SK-N-SH treated with all-trans-retinoic acid at 6 μM for 48 hours (cell line): ENCODE data around the gene TH.

Source experiments
- ATAC-seq: fragments of 200-7000 bp; cut with Tn5 transposase; 3 replicates; pipeline ENCODE4 v1.9.1; 2020; ENCODE audit warnings: mild to moderate bottlenecking, moderate library complexity
- ARNTL ChIP-seq: fragments of 450-650 bp; formaldehyde crosslinking; IDR thresholded peaks from 2 replicates; pipeline ENCODE4 v1.5.0; 2020; ENCODE audit warnings: low read depth, mild to moderate bottlenecking, moderate library complexity, borderline replicate concordance
- BACH2 ChIP-seq: fragments of 250-450 bp; sonication (Bioruptor Pico); IDR thresholded peaks from 2 replicates; pipeline ENCODE4 v1.9.0; 2021; ENCODE audit warnings: mild to moderate bottlenecking, borderline replicate concordance
- ESRRG ChIP-seq: fragments of 250-450 bp; sonication (Bioruptor Pico); IDR thresholded peaks from 2 replicates; pipeline ENCODE4 v1.6.1; 2021; ENCODE audit warnings: mild to moderate bottlenecking
- ISL1 ChIP-seq: fragments of 250-450 bp; sonication (Bioruptor Pico); IDR thresholded peaks from 2 replicates; pipeline ENCODE4 v2.1.2; 2022; ENCODE audit warnings: mild to moderate bottlenecking, moderate library complexity
- OSR1 ChIP-seq: fragments of 250-450 bp; sonication (Bioruptor Pico); IDR thresholded peaks from 2 replicates; pipeline ENCODE4 v1.8.0; 2022; ENCODE audit warnings: moderate library complexity, mild to moderate bottlenecking, inconsistent platforms
- PPARA ChIP-seq: fragments of 250-450 bp; sonication (Bioruptor Pico); IDR thresholded peaks from 2 replicates; pipeline ENCODE4 v1.5.0; 2020; ENCODE audit warnings: mild to moderate bottlenecking, borderline replicate concordance
- RARB ChIP-seq: fragments of 250-450 bp; sonication (Bioruptor Pico); IDR thresholded peaks from 2 replicates; pipeline ENCODE4 v1.8.0; 2021; ENCODE audit warnings: mild to moderate bottlenecking, moderate library complexity
- SNAI2 ChIP-seq: fragments of 250-450 bp; sonication (Bioruptor Pico); IDR thresholded peaks from 2 replicates; pipeline ENCODE4 v1.5.0; 2020; ENCODE audit warnings: mild to moderate bottlenecking, moderate library complexity
- ZC3H10 ChIP-seq: fragments of 250-450 bp; sonication (Bioruptor Pico); IDR thresholded peaks from 2 replicates; pipeline ENCODE4 v1.5.1; 2021; ENCODE audit warnings: mild to moderate bottlenecking, moderate library complexity
- ZFP3 ChIP-seq: fragments of 250-450 bp; sonication (Bioruptor Pico); IDR thresholded peaks from 2 replicates; pipeline ENCODE4 v1.5.0; 2020; ENCODE audit warnings: mild to moderate bottlenecking, moderate library complexity
- ZNF565 ChIP-seq: fragments of 450-650 bp; formaldehyde crosslinking; conservative IDR thresholded peaks from 2 replicates; pipeline ENCODE4 v1.5.0; 2020; ENCODE audit warnings: low read depth, mild to moderate bottlenecking, moderate library complexity
- ZNF70 ChIP-seq: fragments of 450-650 bp; formaldehyde crosslinking; IDR thresholded peaks from 2 replicates; pipeline ENCODE4 v1.5.0; 2020; ENCODE audit warnings: mild to moderate bottlenecking, moderate library complexity
- ZNF8 ChIP-seq: fragments of 450-650 bp; formaldehyde crosslinking; IDR thresholded peaks from 2 replicates; pipeline ENCODE4 v1.5.0; 2020; ENCODE audit warnings: mild to moderate bottlenecking, moderate library complexity
- TF ChIP-seq, protein P1 (sequence below): fragments of 250-450 bp; sonication (Bioruptor Pico); IDR thresholded peaks from 2 replicates; pipeline ENCODE4 v1.8.0; 2020; ENCODE audit warnings: mild to moderate bottlenecking, moderate library complexity, borderline replicate concordance
- TF ChIP-seq, protein P2 (sequence below): fragments of 250-450 bp; sonication (Bioruptor Pico); IDR thresholded peaks from 2 replicates; pipeline ENCODE4 v1.8.0; 2021; ENCODE audit warnings: low read depth, mild to moderate bottlenecking, moderate library complexity, borderline replicate concordance
- TF ChIP-seq, protein P3 (sequence below): fragments of 250-450 bp; sonication (Bioruptor Pico); IDR thresholded peaks from 2 replicates; pipeline ENCODE4 v1.5.0; 2020; ENCODE audit warnings: mild to moderate bottlenecking, moderate library complexity
- TF ChIP-seq, protein P4 (sequence below): fragments of 250-450 bp; sonication (Bioruptor Pico); IDR thresholded peaks from 2 replicates; pipeline ENCODE4 v1.5.1; 2020; ENCODE audit warnings: low read depth, mild to moderate bottlenecking, moderate library complexity
- TF ChIP-seq, protein P5 (sequence below): fragments of 250-450 bp; sonication (Bioruptor Pico); IDR thresholded peaks from 2 replicates; pipeline ENCODE4 v1.5.1; 2021; ENCODE audit warnings: mild to moderate bottlenecking, moderate library complexity

TH gene

DNA sequence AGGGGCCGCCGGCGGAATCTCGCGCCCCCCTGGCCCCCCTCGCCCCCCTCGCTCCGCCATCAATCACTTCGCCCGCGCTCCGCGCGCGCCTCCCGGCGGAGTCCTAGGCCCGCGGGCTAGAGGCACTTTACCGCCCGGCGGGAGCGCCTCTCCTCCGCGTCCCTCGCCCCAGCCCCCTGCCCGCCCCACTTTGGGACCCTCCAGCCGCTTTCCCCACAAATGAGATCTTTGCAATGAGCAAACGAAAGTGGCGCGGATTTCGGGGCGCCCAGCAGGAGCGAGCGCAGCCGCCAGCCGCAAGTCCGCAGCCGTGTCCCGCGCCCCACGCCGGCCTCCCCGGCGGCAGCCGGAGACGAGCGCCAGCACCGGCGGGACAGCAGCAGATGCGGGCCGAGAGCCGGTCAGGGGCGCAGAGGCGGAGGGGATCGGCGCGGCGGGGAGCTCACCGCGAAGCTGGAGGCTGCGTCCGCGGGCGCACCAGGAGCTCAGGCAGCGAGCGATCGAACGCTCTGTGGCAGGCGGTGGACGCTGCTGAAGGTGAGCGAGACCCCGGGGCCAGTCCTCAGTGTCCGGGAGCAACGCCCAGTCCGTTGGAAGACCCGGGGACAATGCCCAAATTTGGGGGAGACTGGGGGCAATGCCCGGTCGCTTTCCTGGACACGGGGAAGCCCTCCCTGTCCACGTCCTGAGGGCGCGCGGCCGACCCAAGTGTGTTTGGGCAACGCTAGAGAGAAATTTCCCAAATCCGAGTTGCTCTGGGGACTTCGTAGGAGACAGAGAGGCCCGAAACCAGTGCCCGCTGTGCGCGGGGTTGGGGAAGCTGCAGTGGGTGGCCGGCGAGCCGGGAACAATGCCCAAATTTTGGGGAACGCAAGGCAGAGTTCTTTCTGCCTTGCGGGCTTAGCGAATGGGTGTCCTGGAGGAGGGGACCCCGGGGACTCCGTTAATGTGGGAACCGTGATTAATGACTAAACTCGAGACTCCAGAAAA lies 30.9 kb downstream of the TH start (continued):
- TF ChIP-seq, protein P1, sequence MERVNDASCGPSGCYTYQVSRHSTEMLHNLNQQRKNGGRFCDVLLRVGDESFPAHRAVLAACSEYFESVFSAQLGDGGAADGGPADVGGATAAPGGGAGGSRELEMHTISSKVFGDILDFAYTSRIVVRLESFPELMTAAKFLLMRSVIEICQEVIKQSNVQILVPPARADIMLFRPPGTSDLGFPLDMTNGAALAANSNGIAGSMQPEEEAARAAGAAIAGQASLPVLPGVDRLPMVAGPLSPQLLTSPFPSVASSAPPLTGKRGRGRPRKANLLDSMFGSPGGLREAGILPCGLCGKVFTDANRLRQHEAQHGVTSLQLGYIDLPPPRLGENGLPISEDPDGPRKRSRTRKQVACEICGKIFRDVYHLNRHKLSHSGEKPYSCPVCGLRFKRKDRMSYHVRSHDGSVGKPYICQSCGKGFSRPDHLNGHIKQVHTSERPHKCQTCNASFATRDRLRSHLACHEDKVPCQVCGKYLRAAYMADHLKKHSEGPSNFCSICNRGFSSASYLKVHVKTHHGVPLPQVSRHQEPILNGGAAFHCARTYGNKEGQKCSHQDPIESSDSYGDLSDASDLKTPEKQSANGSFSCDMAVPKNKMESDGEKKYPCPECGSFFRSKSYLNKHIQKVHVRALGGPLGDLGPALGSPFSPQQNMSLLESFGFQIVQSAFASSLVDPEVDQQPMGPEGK (CRISPR knock-in tag) = no peak
- no peak for TF ChIP-seq ISL1 (CRISPR knock-in tag)

DNA sequence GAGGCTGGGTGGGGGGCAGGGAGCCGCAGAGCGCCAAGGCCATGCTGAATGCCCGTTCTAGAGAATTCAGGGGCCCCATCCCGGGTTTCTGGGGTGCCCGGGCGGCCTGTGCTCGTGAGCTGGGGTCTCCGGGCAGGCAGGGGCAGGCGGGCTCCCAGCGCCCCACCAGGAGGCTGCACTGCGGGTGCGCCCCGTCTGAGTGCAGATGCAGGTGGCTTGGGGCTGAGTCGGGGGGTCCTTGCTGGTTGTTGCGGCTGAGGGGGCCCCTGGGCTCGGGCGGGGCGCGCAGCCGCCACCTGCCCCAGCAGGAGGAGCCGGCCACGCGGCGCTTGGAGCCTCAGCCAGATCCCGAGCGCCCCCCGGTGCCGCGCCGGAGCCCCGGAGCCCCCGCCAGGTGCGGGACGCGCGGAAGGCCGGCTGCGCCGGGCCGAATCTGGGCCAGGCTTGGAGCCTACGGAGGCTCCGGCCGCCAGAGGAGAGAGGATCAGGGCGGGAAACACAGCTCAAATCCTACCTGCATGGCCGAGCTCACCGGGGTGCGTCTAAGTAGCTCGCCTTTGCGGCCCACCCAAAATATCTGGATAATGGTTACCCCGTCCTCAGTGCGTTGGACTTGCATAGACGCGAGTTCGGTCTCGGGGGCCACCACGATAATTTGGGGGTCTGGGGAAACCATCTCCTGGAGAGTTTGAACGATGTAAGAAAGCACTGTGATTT lies 31.8 kb downstream of the TH start:
- ATAC-seq = no peak
- TF ChIP-seq, protein P2, sequence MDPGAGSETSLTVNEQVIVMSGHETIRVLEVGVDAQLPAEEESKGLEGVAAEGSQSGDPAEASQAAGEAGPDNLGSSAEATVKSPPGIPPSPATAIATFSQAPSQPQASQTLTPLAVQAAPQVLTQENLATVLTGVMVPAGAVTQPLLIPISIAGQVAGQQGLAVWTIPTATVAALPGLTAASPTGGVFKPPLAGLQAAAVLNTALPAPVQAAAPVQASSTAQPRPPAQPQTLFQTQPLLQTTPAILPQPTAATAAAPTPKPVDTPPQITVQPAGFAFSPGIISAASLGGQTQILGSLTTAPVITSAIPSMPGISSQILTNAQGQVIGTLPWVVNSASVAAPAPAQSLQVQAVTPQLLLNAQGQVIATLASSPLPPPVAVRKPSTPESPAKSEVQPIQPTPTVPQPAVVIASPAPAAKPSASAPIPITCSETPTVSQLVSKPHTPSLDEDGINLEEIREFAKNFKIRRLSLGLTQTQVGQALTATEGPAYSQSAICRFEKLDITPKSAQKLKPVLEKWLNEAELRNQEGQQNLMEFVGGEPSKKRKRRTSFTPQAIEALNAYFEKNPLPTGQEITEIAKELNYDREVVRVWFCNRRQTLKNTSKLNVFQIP (CRISPR knock-in tag) = no peak
- no peak for TF ChIP-seq ZC3H10 (CRISPR knock-in tag)
- no peak for TF ChIP-seq RARB
- no peak for TF ChIP-seq PPARA (CRISPR knock-in tag)
- TF ChIP-seq, protein P1 (CRISPR knock-in tag) = no peak
- no peak for TF ChIP-seq ZNF8 (CRISPR knock-in tag)
- TF ChIP-seq ZNF70 (CRISPR knock-in tag) = no peak
- TF ChIP-seq, protein P3, sequence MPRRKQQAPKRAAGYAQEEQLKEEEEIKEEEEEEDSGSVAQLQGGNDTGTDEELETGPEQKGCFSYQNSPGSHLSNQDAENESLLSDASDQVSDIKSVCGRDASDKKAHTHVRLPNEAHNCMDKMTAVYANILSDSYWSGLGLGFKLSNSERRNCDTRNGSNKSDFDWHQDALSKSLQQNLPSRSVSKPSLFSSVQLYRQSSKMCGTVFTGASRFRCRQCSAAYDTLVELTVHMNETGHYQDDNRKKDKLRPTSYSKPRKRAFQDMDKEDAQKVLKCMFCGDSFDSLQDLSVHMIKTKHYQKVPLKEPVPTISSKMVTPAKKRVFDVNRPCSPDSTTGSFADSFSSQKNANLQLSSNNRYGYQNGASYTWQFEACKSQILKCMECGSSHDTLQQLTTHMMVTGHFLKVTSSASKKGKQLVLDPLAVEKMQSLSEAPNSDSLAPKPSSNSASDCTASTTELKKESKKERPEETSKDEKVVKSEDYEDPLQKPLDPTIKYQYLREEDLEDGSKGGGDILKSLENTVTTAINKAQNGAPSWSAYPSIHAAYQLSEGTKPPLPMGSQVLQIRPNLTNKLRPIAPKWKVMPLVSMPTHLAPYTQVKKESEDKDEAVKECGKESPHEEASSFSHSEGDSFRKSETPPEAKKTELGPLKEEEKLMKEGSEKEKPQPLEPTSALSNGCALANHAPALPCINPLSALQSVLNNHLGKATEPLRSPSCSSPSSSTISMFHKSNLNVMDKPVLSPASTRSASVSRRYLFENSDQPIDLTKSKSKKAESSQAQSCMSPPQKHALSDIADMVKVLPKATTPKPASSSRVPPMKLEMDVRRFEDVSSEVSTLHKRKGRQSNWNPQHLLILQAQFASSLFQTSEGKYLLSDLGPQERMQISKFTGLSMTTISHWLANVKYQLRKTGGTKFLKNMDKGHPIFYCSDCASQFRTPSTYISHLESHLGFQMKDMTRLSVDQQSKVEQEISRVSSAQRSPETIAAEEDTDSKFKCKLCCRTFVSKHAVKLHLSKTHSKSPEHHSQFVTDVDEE (CRISPR knock-in tag) = no peak
- TF ChIP-seq ZFP3 (CRISPR knock-in tag) = no peak
- no peak for TF ChIP-seq ARNTL (CRISPR knock-in tag)
- TF ChIP-seq OSR1 (CRISPR knock-in tag) = no peak
- TF ChIP-seq, protein P4, sequence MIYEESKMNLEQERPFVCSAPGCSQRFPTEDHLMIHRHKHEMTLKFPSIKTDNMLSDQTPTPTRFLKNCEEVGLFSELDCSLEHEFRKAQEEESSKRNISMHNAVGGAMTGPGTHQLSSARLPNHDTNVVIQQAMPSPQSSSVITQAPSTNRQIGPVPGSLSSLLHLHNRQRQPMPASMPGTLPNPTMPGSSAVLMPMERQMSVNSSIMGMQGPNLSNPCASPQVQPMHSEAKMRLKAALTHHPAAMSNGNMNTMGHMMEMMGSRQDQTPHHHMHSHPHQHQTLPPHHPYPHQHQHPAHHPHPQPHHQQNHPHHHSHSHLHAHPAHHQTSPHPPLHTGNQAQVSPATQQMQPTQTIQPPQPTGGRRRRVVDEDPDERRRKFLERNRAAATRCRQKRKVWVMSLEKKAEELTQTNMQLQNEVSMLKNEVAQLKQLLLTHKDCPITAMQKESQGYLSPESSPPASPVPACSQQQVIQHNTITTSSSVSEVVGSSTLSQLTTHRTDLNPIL (CRISPR knock-in tag) = no peak
- no peak for TF ChIP-seq SNAI2 (CRISPR knock-in tag)
- no peak for TF ChIP-seq ESRRG (CRISPR knock-in tag)
- TF ChIP-seq ZNF565 (CRISPR knock-in tag) = no peak
- TF ChIP-seq ISL1 (CRISPR knock-in tag) = no peak
- TF ChIP-seq, protein P5, sequence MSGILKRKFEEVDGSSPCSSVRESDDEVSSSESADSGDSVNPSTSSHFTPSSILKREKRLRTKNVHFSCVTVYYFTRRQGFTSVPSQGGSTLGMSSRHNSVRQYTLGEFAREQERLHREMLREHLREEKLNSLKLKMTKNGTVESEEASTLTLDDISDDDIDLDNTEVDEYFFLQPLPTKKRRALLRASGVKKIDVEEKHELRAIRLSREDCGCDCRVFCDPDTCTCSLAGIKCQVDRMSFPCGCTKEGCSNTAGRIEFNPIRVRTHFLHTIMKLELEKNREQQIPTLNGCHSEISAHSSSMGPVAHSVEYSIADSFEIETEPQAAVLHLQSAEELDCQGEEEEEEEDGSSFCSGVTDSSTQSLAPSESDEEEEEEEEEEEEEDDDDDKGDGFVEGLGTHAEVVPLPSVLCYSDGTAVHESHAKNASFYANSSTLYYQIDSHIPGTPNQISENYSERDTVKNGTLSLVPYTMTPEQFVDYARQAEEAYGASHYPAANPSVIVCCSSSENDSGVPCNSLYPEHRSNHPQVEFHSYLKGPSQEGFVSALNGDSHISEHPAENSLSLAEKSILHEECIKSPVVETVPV (CRISPR knock-in tag) = no peak
- no peak for TF ChIP-seq BACH2 (CRISPR knock-in tag)
- TF ChIP-seq, all 23 proteins: peak for 0
